ENCODE measurements around the gene MED29.

Gene MED29

DNA sequence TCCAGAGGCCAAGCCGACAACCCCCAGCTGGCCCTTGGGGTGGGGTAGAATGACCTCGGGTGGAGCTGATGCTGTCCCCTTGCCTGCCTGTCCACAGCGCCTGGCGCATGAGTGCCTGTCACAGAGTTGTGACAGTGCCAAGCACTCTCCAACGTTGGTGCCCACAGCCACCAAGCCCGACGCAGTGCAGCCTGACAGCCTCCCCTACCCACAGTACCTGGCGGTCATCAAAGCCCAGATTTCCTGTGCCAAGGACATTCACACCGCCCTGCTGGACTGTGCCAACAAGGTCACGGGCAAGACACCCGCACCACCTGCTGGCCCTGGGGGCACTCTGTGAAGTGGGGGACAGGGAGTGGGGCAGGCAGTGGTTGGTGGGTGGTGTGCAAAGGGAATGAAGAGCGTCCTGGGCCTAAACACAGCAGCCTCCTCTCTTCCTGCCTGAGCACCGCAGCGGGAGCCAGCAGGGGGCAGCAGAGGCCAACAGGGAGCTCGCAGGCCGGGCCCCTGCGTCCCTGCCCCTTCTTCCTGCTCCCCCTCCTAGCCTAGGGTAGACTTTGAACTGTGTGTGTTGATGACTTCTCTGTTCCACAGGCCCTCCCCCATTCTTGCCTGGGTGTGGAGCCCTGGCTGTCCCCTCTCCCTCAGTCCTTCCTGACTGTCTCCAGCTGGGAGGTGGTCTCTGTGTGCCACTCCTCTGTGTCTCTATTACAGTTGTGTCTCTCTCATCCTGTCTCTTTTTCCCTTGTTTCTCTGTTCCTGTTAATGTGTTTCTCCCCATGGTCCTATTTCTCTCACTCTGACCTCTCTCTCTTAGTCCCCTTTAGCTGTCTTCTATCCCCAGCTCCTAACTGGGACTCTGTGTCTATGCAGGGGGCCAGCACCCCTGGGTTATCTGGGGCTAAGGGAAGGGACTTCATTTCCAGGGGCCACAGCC lies 6.5 kb downstream of the MED29 start:
- DNase-seq (ENCODE audit: low read depth in 3 of 3, low spot score in 1 of 3), result peak; percentile 87 to 96 (median 93)

DNA sequence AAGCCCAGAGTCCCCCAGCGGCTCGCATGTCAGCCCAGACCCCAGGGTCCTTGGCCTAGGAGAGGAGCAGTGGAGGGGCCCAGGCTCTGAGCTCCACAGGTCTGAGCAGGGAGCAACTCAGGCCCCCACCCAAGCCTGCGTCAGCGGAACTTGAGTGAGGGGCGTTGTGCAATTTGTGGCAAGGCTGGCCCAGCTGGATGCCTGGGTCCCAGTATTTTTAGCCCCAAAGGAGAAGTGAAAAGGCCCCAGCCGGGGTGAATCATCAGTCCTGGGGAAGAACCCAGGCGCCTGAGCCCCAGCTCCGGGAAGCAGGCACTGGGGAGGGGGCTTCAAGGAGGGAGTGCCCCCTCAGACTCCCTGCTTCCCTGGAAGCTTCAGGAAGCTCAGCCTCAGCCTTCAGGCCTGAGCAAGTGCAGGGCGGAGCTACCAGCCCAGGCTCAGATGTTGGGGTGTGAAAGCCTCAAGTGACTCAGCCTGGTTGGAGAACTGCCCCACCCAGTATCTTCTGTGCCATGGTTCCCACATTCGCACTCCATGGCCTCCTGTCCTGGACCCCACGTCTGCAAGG lies 7.2 kb downstream of the MED29 start:
- DNase-seq (ENCODE audit: low read depth in 3 of 3, low spot score in 1 of 3), result no peak

DNA sequence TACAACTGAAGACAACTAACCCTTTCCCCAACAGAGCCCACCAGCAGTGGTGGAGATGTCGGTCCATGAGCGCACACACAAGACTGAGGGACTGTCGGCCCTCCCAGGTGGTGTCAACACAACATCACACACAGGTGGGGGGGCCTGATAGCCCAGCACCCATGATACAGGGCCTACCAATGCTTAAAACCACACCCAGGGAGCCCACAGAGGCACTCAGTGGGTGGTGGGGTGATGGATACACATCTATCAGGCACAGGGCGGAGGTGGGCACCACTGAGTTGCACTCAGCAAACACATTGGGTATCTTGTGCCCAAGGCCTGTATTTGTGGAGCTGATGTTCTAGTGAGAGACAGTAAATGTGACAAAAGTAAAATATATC lies 8.5 kb downstream of the MED29 start:
- DNase-seq (ENCODE audit: low read depth in 3 of 3, low spot score in 1 of 3), result no peak

DNA sequence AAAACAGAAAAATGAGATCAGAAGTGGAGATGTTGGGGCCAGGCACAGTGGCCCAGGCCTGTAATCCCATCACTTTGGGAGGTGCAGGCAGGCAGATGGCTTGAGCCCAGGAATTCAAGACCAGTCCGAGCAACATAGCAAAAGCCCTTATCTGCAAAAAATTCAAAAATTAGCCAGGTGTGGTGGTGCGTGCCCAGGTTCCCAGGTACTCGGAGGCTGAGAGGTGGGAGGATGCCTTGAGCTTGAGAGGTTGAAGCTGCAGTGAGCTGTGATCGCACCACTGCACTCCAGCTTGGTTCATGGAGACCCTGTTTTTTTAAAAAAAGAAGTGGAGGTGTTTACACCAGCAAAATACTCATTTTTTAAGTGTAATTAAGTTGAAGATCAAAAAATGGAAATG lies 8.9 kb downstream of the MED29 start:
- no peak for DNase-seq (ENCODE audit: low read depth in 3 of 3, low spot score in 1 of 3)

DNA sequence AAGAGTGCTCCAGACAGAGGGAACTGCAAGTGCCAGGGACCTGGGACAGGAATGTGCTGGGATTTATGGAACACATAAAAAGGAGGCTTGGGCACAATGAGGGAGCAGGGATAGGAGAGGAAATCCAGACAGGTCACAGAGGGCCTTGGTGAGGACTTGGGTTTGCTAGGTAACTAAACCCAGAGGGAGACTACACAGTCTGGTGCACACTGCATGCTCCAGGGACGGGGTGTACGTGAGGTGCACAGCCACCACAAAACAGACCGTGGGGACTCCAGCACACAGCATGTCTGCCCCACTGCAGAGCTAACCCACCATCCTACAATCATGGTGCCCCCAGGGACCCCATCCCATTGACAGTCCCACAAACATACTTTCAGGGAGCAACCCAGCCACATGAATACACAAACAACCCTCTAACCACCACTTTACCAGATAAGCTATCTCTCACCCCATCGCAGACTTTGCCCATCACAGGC lies 9.9 kb downstream of the MED29 start:
- DNase-seq (ENCODE audit: low read depth in 3 of 3, low spot score in 1 of 3), result no peak

DNA sequence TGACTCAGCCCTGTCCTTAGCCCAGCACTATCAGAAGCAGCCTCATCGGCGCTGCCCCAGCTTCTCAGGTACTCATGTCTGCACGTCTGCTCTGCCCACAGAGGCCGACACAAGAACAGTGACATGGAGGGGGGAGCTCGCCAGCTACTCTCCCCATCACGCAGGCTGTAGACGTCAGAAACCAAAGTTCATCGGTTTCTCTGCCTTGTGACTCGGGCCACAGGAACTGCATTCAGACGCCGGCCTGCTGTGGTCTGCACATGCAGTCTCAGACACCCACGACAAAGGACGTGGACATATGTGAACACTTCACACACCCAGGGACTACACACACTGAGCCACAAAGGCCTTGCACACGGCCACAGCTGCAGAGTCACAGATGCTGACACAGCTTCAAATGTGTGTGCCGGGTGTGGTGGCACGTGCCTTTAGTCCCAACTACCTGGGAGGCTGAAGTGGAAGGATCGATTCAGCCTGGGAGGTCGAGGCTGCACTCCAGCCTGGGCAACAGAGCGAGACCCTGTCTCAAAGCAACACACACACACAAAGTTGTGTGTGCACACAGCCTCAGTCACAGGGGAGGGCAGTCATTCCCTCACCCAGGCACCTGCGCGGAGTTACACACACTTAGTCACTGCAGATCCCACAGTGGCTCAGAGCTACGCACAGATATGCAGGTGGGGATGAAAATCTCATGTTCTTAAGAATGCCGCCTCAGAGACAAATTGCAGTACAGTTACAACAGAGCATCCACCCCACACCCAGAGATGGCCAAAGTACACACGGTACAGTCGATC lies 10.6 kb downstream of the MED29 start:
- peak in 1 of 3 donors; percentile 71 for DNase-seq (ENCODE audit: low read depth in 3 of 3, low spot score in 1 of 3)

DNA sequence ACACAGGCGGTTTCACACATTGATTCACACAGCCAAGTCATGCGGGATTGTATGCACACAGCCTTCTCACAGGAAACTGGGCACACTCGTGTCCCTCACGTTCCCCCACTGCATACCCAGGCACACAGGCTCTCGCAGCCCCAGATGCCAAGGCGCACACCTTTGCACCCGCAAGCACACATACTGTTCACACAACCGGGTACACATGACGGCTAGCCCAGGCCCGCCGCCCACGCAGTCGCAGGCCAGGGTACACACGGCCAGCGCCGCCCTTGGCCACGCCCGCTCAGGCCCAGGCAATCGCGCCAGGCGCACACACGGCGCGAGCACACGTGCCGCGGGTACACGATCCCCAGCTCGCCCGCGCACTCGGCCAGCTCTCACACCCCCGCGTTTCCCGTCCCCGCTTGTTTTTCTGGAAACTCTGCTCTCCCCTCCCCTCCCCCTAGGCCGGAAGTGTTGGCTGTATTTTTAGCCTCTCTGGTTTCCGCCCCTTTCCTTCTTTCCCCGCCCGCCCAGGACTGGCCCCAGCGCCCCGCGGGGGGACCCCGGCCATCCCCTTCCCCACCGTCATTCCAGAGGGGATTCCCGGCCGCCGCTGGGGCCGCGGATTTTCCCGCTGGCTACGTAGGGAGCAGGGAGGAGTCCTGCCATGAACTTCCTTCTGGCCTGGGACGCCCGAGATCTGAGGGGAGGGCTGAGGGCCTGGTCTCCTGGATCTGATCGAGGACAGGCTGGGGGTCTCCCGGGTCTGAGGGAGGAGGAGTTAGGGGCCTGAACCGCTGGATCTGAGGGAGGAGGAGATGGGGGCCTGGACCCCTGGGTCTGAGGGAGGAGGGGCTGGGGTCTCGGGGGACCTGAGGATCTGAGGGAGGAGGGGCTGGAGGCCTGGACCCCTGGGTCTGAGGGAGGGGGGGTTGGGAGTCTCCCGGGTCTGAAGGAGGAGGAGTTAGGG lies 11.4 kb downstream of the MED29 start:
- DNase-seq (ENCODE audit: low read depth in 3 of 3, low spot score in 1 of 3), result peak; percentile 76 to 80 (median 79)

DNA sequence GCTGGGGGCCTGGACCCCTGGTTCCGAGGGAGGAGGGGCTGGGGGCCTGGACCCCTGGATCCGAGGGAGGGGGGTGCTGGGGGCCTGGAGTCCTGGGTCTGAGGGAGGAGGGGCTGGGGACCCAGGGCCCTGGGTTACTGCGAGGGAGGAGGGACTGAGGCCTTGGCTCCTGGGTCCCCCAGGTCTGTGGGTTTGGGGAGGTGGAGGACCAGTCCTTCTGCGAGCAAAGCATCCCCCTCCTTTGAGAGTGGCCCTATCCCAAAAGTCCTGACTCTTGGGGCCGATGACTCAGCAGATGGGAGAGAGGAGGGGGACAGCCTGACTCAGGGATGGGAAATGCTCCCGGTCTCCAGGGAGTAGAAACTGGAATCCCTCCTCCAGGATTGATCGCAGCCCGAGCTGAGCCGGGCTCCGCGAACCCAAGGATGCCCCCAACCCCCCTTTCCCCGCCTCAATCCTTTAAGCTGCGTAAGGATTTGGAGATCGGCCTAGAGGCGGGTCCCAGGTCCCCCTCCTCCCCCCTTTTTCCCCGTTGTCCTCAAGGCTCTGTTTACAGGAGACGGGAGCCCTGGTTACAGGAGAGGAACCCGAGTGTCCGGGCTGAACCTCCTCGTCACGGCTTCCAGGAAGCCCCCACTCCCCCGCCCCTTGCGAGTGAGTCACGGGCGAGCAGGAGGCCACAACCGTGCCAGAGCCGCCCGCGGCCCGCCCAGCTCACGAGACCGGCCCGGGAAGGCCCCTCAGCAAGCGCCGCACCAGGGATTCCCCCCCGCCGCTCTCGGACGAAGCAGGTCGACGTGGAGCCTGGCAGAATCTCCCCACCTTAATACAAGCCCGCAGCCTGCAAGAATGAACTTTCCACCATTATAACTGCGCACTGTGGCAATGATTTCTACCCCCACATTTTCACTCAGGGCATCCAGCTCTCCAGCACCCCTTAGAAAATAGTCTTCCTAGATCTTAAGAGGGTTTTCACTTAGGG lies 12.4 kb downstream of the MED29 start:
- peak; percentile 91 to 96 (median 95) for DNase-seq (ENCODE audit: low read depth in 3 of 3, low spot score in 1 of 3)

DNA sequence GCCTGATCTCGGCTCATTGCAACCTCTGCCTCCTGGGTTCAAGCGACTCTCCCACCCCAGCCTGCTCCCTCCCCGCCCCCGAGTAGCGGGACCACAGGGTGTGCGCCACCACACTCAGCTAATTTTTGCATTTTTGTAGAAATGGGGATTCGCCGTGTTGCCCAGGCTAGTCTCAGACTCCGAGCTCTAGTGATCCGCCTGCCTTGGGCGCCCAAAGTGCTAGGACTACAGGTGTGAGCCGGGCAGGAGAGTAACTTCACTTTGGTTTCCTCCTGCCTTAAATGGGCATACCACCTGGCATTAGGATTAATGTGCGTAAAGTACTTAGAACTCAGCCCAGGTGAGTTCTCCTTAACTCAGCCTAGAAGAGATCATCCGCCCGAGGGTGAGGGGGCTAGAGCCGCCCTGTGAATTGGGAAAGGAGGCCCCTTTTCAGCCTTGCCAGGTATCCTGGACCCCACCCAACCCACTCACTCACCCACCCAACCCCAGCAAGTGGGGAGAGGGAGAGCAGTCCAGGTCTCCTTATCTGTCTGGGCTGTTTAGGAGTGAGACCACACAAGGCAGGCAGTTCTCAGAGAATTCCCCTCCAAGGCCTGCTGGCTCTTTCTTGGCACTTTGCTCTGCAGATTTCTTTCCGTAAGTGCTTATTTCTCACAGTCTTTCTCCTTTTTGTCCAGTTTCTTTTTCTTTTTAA lies 14.2 kb downstream of the MED29 start:
- no peak for DNase-seq (ENCODE audit: low read depth in 3 of 3, low spot score in 1 of 3)

DNA sequence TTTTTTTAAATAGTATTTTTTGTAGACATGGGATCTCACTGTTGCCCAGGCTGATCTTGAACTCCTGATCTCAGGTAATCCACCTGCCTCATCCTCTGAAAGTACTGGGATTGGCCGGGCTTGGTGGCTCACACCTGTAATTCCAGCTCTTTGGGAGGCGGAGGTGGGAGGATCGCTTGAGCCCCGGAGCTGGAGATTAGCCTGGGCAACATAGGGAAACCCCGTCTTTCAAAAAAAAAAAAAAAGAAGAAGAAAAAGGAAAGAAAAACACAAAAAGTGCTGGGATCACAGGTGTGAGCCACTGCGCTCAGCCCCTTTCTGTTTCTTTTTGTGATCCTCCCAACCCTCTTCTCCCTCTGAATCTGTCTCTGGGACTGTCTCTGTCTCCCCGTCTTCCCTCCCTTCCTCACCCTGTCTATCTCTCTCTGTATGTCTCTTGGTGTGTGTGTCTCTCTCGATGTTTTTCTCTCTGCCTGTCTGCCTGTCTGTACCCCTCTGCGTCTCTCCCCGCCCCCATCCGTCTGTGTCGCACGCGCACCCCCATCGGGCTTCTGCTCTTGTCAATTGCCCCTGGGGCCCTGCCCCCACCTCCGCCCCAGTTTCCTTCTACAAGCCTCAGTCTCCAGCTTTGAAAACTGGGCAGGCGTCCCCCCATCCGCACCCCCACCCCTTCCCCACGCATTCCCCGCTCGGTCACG lies 14.9 kb downstream of the MED29 start:
- peak; percentile 75 to 90 (median 86) for DNase-seq (ENCODE audit: low read depth in 3 of 3, low spot score in 1 of 3)

DNA sequence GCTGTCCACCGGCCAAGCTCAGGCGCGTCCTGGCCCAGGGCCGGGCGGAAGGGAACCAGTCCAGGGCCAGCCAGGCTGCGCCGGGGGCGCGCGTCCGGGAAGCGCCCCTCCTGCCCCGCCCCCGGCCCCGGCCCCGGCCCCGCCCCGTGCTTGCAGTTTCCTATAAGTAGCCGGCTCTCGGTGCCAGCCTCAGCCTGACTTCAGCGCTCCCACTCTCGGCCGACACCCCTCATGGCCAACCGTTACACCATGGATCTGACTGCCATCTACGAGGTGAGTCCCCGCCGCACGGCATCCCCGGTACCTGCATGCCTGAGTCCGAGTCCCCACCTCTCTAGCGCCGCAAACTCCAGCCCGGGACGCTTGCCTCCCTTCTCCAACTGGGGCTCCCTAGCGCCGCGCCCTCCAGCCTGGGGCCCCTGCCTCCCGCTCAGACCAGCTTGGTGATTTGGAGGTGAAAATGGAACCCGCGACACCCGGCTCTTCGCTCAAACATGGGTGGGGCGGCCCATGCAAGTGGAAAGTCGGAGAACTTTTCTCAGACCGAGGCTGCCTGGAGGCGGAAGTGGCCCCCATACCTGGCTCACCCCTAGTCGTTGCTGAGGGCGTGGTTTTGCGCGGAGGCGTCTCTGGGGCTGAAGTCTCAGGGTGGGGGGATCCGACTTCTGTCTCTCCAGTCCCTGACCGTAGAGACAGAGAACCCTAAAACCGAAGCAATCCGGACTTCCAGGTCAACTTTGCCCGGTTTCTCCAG lies 15.7 kb downstream of the MED29 start, which contains the start of gene ZFP36:
Gene ZFP36, plus strand, starts transcription at position 192 of the 754 bp plus-strand sequence. Its CDS starts 58 bp downstream, at position 250.
- peak; percentile 83 to 93 (median 87) for DNase-seq (ENCODE audit: low read depth in 3 of 3, low spot score in 1 of 3)

DNA sequence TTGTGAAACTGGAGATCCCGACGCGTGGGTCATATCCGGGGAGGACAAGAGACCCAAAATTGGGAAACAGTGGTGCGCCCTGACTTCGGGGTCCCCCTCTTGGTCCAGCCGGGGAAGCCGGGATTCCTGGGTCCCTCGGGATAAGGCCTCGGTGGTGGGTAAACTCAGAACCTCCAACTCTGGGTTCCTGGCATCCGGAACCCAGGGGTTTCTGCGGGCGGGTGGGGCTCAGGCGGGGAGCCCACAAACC lies 16.2 kb downstream of the MED29 start:
- no peak for DNase-seq (ENCODE audit: low read depth in 3 of 3, low spot score in 1 of 3)

DNA sequence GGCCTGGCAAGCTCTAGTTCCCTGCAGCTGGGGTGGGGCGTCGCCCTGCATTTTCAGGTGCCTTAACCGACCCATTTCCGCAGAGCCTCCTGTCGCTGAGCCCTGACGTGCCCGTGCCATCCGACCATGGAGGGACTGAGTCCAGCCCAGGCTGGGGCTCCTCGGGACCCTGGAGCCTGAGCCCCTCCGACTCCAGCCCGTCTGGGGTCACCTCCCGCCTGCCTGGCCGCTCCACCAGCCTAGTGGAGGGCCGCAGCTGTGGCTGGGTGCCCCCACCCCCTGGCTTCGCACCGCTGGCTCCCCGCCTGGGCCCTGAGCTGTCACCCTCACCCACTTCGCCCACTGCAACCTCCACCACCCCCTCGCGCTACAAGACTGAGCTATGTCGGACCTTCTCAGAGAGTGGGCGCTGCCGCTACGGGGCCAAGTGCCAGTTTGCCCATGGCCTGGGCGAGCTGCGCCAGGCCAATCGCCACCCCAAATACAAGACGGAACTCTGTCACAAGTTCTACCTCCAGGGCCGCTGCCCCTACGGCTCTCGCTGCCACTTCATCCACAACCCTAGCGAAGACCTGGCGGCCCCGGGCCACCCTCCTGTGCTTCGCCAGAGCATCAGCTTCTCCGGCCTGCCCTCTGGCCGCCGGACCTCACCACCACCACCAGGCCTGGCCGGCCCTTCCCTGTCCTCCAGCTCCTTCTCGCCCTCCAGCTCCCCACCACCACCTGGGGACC lies 16.6 kb downstream of the MED29 start:
- peak in 1 of 3 donors; percentile 46 for DNase-seq (ENCODE audit: low read depth in 3 of 3, low spot score in 1 of 3)

DNA sequence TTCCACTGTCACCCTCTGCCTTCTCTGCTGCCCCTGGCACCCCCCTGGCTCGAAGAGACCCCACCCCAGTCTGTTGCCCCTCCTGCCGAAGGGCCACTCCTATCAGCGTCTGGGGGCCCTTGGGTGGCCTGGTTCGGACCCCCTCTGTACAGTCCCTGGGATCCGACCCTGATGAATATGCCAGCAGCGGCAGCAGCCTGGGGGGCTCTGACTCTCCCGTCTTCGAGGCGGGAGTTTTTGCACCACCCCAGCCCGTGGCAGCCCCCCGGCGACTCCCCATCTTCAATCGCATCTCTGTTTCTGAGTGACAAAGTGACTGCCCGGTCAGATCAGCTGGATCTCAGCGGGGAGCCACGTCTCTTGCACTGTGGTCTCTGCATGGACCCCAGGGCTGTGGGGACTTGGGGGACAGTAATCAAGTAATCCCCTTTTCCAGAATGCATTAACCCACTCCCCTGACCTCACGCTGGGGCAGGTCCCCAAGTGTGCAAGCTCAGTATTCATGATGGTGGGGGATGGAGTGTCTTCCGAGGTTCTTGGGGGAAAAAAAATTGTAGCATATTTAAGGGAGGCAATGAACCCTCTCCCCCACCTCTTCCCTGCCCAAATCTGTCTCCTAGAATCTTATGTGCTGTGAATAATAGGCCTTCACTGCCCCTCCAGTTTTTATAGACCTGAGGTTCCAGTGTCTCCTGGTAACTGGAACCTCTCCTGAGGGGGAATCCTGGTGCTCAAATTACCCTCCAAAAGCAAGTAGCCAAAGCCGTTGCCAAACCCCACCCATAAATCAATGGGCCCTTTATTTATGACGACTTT lies 17.4 kb downstream of the MED29 start:
- DNase-seq (ENCODE audit: low read depth in 3 of 3, low spot score in 1 of 3), result no peak

DNA sequence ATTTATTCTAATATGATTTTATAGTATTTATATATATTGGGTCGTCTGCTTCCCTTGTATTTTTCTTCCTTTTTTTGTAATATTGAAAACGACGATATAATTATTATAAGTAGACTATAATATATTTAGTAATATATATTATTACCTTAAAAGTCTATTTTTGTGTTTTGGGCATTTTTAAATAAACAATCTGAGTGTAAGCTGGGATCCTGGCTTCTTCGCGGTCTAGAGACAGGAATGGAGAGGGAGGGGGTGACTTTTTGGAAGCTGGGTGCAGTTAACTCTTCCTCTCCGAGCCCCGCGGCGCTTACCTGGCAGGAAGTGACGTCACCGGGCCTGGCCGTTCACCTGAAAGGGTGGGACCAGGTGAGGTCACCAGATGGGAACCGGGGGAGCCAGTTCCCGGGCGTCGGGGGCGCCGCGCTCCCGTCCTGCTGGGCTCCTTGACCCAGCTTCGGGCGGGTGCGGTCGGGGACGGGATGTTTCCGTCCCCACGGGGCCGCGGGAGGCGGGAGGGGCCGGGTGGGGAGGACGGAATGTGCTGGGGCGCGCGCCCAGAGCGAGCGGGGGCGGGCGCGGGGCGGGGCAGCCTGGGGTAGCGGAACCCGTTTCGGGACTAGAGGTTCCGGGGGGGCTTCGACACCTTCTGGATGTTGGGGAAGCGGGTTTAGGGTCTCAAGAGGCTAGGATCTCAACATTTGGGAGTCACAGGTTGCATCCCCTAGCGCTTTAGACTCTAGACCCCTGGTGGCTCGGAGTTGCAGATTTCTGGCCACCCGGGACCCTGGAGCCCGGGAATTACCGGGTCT lies 18.2 kb downstream of the MED29 start:
- DNase-seq (ENCODE audit: low read depth in 3 of 3, low spot score in 1 of 3), result peak; percentile 67 to 85 (median 84)
